GM12878 (cell line): ENCODE data around the gene CHD6. TPM values are rescaled to one million over a fixed set of nuclear protein-coding genes. Genes with fewer than 3 reads are reported as not detected.

ENCODE experiments used
- CBFB ChIP-seq: IDR thresholded peaks from 2 replicates; pipeline ENCODE4 v1.6.1; 2016; ENCODE audit warnings: antibody characterized with exemption, low read depth
- JUNB ChIP-seq: IDR thresholded peaks from 2 replicates; pipeline ENCODE4 v1.6.1; 2016; ENCODE audit warnings: antibody characterized with exemption, mild to moderate bottlenecking
- KAT2A ChIP-seq: conservative IDR thresholded peaks from 2 replicates; pipeline ENCODE4 v1.6.1; 2011; ENCODE audit warnings: low read depth, low read length; ENCODE audit not compliant: control insufficient read depth
- NFYB ChIP-seq: IDR thresholded peaks from 2 replicates; pipeline ENCODE4 v1.6.1; 2011; ENCODE audit warnings: low read depth, mild to moderate bottlenecking, low read length, improper control_type of control experiment, moderate library complexity; ENCODE audit not compliant: insufficient read depth
- NR2C2 ChIP-seq: IDR thresholded peaks from 2 replicates; pipeline ENCODE4 v1.6.1; 2011; ENCODE audit warnings: borderline replicate concordance, low read depth; ENCODE audit not compliant: control insufficient read depth, insufficient read length
- PRDM15 ChIP-seq: fragments of 450-650 bp; formaldehyde crosslinking; IDR thresholded peaks from 2 replicates; pipeline ENCODE4 v1.4.0; 2020; ENCODE audit warnings: mild to moderate bottlenecking, moderate library complexity
- RELA ChIP-seq: fragments of 450-650 bp; IDR thresholded peaks from 2 replicates; pipeline ENCODE4 v1.8.0; 2014; ENCODE audit warnings: borderline replicate concordance; ENCODE audit not compliant: partially characterized antibody
- SREBF1 ChIP-seq: IDR thresholded peaks from 2 replicates; pipeline ENCODE4 v1.6.1; 2012; ENCODE audit warnings: mild to moderate bottlenecking, low read length
- ZBED1 ChIP-seq: IDR thresholded peaks from 2 replicates; pipeline ENCODE4 v1.6.1; 2016; ENCODE audit warnings: borderline replicate concordance
- ZNF687 ChIP-seq: fragments of 450-650 bp; IDR thresholded peaks from 2 replicates; pipeline ENCODE4 v1.6.1; 2017; ENCODE audit warnings: mild to moderate bottlenecking, moderate library complexity
- polyA plus RNA-seq, 11 experiments: library from polyadenylated mRNA; depleted of rRNA in 4 of 11; unstranded in 6 of 11; stranded (reverse) in 5 of 11; fragments of >200 nt; fragmentation: Nextera tagmentation in 4 of 11; fragmentation: Illumina TruSeq in 1 of 11; extraction: Ambion mirVana in 4 of 11; extraction: Trizol in 1 of 11; gene quantifications; 1 replicate in 1 of 11; 2 replicates in 10 of 11; pipeline versions ENCODE4 v1.2.1 to v1.2.3, GENCODE V29; 2011 to 2016; ENCODE audit warnings: inconsistent platforms in 2 of 11, missing spikeins in 2 of 11, low read depth in 1 of 11
- total RNA-seq, 4 experiments: library from RNA; depleted of rRNA in 3 of 4; stranded (reverse); fragments of >200 nt in 3 of 4; fragmentation: Illumina TruSeq in 1 of 4; extraction: Trizol in 1 of 4; gene quantifications; 2 replicates each; pipeline versions ENCODE4 v1.2.1 to v1.2.3, GENCODE V29; 2013 to 2021

The CHD6 gene
- total and polyA plus RNA-seq, 10 of the 15 experiments (the other 5 are each of a cell fraction or from before 2014, with no cell fraction given) = 4.3 to 25.5 (median 17.1) TPM

GRCh38 chr20:41497186-41497895, 120.8 kb downstream of the CHD6 start (continued):
- TF ChIP-seq ZNF687 (no peak), NFYB (no peak), NR2C2 (no peak), KAT2A (no peak), ZBED1 (no peak), RELA (no peak), SREBF1 (no peak), PRDM15 (CRISPR knock-in tag) (no peak), JUNB (no peak), CBFB (no peak)
